GM08714 (cell line): ENCODE results near the gene SLC9A4.

ENCODE experiments used
- H3K4me3 ChIP-seq: fragments of 200-500 bp; sonication (Bioruptor generic); 2 replicates; pipeline ENCODE4 v1.5.1; 2014; ENCODE audit warnings: mild to moderate bottlenecking, low read length, inconsistent platforms
- ZNF274 ChIP-seq: IDR thresholded peaks from 2 replicates; pipeline ENCODE4 v1.6.1; 2012; ENCODE audit warnings: mild to moderate bottlenecking, low read depth, low read length

Gene SLC9A4

DNA sequence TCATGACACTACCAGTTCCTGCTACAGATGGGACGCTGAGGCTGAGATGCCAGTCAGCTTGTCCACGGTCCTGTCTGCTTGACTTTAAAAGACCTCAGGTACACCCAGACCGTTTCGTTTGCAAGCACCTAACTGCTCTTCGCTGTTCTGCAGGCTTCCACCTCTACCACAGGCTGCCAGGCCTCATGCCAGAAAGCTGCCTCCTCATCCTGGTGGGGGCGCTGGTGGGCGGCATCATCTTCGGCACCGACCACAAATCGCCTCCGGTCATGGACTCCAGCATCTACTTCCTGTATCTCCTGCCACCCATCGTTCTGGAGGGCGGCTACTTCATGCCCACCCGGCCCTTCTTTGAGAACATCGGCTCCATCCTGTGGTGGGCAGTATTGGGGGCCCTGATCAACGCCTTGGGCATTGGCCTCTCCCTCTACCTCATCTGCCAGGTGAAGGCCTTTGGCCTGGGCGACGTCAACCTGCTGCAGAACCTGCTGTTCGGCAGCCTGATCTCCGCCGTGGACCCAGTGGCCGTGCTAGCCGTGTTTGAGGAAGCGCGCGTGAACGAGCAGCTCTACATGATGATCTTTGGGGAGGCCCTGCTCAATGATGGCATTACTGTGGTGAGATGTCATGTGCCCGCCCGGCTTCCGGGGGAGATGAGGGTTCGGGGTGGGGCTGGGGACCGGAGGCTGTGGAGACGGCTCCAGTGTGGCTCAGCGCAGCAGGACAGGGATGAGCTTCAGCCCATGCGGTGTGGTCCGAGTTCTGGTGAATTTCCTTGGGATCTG is 5.9 kb downstream of the SLC9A4 start:
- no peak for TF ChIP-seq ZNF274
- H3K4me3 ChIP-seq: no peak overlapping the region

- no peak overlapping the region for H3K4me3 ChIP-seq
- no peak for TF ChIP-seq ZNF274
These were observed 7.5 kb downstream of the SLC9A4 start for GRCh38 chr2:102480285-102481195.

DNA sequence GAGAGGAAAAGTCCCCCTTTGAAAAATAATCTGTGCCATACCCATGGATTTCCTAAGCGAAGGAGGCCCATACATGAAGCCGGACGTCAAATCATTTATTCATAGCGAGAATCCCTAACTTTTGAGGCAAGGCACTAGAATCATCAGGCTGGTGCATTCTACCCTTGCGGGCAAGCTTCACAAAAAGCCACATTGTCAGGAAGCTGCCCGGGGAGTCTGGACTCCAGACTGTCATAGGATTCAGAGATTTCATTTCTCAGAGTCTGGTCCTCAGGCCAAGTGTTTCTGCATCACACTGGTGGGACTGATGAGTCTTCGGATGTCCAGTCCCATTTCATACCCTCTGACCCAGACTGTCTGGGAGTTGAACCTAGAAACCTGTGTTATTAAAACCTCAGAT is 8.9 kb downstream of the SLC9A4 start:
- no peak overlapping the region for H3K4me3 ChIP-seq
- TF ChIP-seq ZNF274: no peak

- no peak overlapping the region for H3K4me3 ChIP-seq
- no peak for TF ChIP-seq ZNF274
These were observed 10.1 kb downstream of the SLC9A4 start for GRCh38 chr2:102483086-102483485.

- TF ChIP-seq ZNF274: no peak
- no peak overlapping the region for H3K4me3 ChIP-seq
These were observed 11.5 kb downstream of the SLC9A4 start for GRCh38 chr2:102484310-102485061.

- H3K4me3 ChIP-seq: no peak overlapping the region
- TF ChIP-seq ZNF274: no peak
These were observed 12.2 kb downstream of the SLC9A4 start for GRCh38 chr2:102485147-102485785.

- TF ChIP-seq ZNF274: no peak
- H3K4me3 ChIP-seq: no peak overlapping the region
These were observed 14.1 kb downstream of the SLC9A4 start for GRCh38 chr2:102486941-102487702.

DNA sequence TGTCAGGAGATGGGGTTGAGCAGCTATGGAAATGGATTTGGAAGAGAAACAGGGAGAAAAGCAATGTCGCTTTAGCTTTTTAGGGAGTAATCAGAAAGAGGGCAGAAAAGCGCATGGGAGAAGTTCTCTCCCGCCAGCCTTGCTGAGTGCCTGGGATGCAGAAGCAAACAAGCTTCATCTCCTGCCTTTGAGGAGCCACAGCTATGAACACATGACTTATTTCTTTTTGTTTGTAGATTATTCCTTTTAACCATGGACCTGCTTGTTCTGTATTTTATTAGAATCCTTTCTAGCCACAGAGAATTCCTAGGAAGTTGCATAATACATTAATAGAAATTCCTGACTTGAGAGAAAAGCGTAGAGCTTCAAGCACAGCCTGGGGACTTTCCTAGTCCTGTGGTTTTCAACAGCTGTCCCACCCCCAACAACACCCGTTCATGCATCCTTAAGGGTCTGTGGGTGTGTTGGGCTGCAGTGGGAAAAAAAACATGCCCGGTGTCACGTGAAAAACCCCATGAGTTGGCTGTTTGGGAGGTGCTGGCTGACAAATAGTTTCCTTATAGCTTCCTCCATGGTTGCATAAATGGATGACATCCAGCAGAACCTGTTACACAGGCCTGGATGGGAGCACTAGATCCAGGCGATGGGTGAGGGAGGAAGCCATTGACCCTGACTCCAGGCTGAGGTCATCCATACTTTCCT is 14.9 kb downstream of the SLC9A4 start:
- no peak for TF ChIP-seq ZNF274
- H3K4me3 ChIP-seq: no peak overlapping the region

DNA sequence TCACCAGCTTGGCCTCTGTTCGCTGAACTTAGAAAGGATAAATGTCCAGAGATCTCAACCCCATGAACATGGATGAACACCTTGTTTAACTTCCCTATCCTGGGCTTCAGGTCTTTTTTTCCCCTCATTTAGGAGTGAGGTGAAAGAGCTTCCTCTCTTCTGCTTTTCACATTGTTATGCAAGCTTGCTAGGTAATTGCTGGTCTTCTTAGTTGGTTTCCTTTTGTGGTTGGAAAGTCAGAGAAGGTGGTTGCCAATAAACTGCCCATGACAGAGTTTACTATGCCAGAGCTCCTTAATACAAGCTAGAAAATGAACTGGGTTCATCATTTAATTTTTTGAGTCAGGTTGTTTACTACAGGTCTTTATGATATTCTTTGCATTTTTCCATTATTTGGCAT is 16.6 kb downstream of the SLC9A4 start:
- no peak overlapping the region for H3K4me3 ChIP-seq
- no peak for TF ChIP-seq ZNF274

DNA sequence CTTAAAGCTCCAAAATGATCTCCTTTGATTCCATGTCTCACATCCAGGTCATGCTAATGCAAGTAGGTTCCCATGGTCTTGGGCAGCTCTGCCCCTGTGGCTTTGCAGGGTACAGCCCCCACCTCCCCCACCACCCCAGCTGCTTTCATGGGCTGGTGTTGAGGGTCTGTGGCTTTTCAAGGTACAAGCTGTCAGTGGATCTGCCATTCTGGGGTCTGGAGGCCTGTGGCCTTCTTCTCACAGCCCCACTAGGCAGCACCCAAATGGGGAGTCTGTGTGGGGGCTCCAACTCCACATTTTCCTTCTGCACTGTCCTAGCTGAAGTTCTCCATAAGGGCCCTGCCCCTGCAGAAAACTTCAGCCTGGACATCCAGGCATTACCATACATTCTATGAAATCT is 19.0 kb downstream of the SLC9A4 start:
- TF ChIP-seq ZNF274: no peak
- no peak overlapping the region for H3K4me3 ChIP-seq

- no peak for TF ChIP-seq ZNF274
- H3K4me3 ChIP-seq: no peak overlapping the region
These were observed 21.5 kb downstream of the SLC9A4 start for GRCh38 chr2:102494570-102494969.

DNA sequence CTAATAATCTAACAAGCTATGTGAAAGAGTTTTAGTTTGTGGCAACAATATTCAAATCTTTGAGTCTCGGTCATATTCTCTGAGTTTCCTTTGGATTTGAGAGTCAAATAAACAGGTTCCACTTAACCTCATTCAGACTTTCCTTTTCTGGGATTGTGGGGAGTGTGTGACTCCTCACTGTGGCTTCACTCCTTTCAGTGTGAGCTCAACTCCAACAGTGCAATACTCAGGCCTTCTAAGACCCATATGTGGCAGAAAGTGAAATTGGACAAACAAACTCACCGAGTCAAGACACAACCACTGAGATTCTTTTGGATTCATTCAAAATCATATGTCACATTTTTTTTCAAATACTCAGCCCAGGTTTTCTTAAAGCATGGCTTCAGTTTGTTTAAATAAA is 25.4 kb downstream of the SLC9A4 start:
- TF ChIP-seq ZNF274: no peak

DNA sequence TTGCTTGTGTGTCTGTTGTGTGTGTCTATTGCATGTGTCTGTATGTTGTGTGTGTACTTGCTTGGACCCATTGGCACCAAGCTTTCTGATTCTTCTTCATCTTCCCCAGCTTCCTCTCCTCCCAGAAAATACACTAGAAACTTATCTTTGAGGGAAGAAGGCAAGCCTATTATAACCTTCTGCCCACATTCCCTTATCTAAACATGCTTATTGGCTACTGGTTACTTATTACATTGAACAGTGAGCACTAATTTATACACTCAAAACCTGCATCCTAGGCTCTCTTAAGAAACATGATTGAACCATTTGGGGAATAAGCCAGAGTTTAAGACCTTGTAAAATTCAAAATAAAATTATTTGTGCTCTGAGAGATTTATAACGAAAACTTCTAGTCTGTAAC is 26.5 kb downstream of the SLC9A4 start:
- H3K4me3 ChIP-seq: no peak overlapping the region
- no peak for TF ChIP-seq ZNF274

More for the DNA sequence above, 25.4 kb downstream of the SLC9A4 start:
- no peak overlapping the region for H3K4me3 ChIP-seq
